Lung (tissue), 12 donors: Measurements from ENCODE around the gene AP1S2. TPM values are rescaled to one million over a fixed set of nuclear protein-coding genes. Genes with fewer than 3 reads are reported as not detected.
A peak's percentile ranks its signal among the peaks of the same experiment; 100 is the strongest.

Experiments used
- ATAC-seq: fragments of 200-7000 bp; cut with Tn5 transposase; one replicate; pipeline ENCODE4 v1.9.1; 2020; ENCODE audit warnings: moderate number of reproducible peaks; ENCODE audit not compliant: insufficient read depth, low FRiP score
- DNase-seq, 3 donors: peaks; one replicate each; pipeline ENCODE4 v3.0.0-alpha.2; 2013 to 2017
- H3K27ac ChIP-seq, 2 donors: one replicate each; pipeline ENCODE4 v1.5.1; 2013; ENCODE audit warnings: mild to moderate bottlenecking in 2 of 2, moderate library complexity in 2 of 2, control low read depth in 1 of 2, inconsistent platforms in 1 of 2, low read depth in 1 of 2, low read length in 1 of 2
- H3K27me3 ChIP-seq, 3 donors: one replicate each; pipeline ENCODE4 v1.5.1; 2013; ENCODE audit warnings: low read length in 2 of 3; ENCODE audit not compliant: control insufficient read depth in 3 of 3, insufficient read depth in 3 of 3
- H3K36me3 ChIP-seq, 4 donors: one replicate each; pipeline ENCODE4 v1.5.1; 2013; ENCODE audit warnings: low read length in 4 of 4, mild to moderate bottlenecking in 1 of 4, moderate library complexity in 1 of 4; ENCODE audit not compliant: control insufficient read depth in 4 of 4, insufficient read depth in 4 of 4
- H3K4me1 ChIP-seq, 5 donors: one replicate each; pipeline ENCODE4 v1.5.1; 2013; ENCODE audit warnings: low read length in 5 of 5, mild to moderate bottlenecking in 2 of 5, moderate library complexity in 1 of 5; ENCODE audit not compliant: control insufficient read depth in 5 of 5, insufficient read depth in 5 of 5
- H3K4me3 ChIP-seq: one replicate; pipeline ENCODE4 v1.5.1; 2013; ENCODE audit warnings: mild to moderate bottlenecking, control low read depth, moderate library complexity
- H3K9ac ChIP-seq, 2 donors: one replicate each; pipeline ENCODE4 v1.5.1; 2013; ENCODE audit warnings: low read length in 2 of 2, control low read depth in 1 of 2; ENCODE audit not compliant: insufficient read depth in 1 of 2
- H3K9me3 ChIP-seq, 4 donors: one replicate each; pipeline ENCODE4 v1.5.1; 2013; ENCODE audit warnings: low read length in 3 of 4, mild to moderate bottlenecking in 1 of 4, moderate library complexity in 1 of 4; ENCODE audit not compliant: control insufficient read depth in 4 of 4, insufficient read depth in 3 of 4
- WGBS, 2 donors: extraction: QIAGEN DNeasy Blood & Tissue Kit; methylation state at CpG; one replicate each; pipeline ENCODE4 v1.1.7; 2013; 5-methylcytosine and 5-hydroxymethylcytosine counted together
- polyA plus RNA-seq, 2 donors: library from polyadenylated mRNA; stranded (reverse); fragments of 200-250 nt; gene quantifications; one replicate each; pipeline ENCODE4 v1.2.1, GENCODE V29; 2013
- total RNA-seq, 2 donors: library from RNA; depleted of rRNA in 1 of 2; stranded (reverse); fragments of >200 nt in 1 of 2; gene quantifications; one replicate each; pipeline ENCODE4 v1.2.1, GENCODE V29; 2014 to 2021
- TF ChIP-seq, protein P1 (sequence below): IDR thresholded peaks from 2 replicates; pipeline ENCODE4 v1.5.1; 2012; ENCODE audit warnings: mild to moderate bottlenecking; ENCODE audit errors: control extremely low read depth, extremely low read depth
- donor health status: control.
- donor health status: control.
- donor health status: Bipolar disorder and iron deficiency.
- donor health status: healthy.
- donor health status: DM: yes; HTN: yes; CAD: no.

AP1S2 gene
- total and polyA plus RNA-seq, 4 donors, result 13.5 to 68.9 (median 25.5) TPM

DNA sequence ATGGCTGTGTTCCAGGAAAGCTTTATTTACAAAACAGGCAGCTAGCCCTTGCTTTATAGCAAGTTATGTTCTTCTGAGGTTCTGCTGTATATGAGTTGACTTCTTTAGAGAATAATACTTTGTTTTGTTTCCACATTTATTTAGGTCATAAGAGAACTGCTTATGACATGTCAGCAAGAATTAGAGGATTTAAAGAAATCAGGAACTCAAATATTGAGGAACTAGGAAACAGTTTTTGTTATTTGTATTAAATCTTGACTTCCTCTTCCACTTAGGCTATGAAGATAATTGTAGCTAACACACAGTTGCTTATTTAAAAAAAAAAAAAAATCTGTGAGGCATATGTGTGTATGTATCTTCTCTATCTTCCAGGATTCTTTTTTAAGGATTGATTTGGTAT is 50.0 kb downstream of the AP1S2 start:
- Histone ChIP-seq H3K27ac (no peak overlapping the region), H3K4me1 (peaks cover 0 to 10% (median 0%) of the 10 kb centered on the region in 5 donors), H3K9ac (no peak overlapping the region), H3K27me3 (peaks cover 0 to 14% (median 7%) of the 10 kb centered on the region in 3 donors), H3K36me3 (peaks cover 0 to 7% (median 6%) of the 10 kb centered on the region in 4 donors), H3K4me3 (no peak overlapping the region), H3K9me3 (no peaks in the 10 kb centered on the region)
- TF ChIP-seq, protein P1, sequence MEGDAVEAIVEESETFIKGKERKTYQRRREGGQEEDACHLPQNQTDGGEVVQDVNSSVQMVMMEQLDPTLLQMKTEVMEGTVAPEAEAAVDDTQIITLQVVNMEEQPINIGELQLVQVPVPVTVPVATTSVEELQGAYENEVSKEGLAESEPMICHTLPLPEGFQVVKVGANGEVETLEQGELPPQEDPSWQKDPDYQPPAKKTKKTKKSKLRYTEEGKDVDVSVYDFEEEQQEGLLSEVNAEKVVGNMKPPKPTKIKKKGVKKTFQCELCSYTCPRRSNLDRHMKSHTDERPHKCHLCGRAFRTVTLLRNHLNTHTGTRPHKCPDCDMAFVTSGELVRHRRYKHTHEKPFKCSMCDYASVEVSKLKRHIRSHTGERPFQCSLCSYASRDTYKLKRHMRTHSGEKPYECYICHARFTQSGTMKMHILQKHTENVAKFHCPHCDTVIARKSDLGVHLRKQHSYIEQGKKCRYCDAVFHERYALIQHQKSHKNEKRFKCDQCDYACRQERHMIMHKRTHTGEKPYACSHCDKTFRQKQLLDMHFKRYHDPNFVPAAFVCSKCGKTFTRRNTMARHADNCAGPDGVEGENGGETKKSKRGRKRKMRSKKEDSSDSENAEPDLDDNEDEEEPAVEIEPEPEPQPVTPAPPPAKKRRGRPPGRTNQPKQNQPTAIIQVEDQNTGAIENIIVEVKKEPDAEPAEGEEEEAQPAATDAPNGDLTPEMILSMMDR, result no peak
- no peak for ATAC-seq
- peak in 1 of 3 donors; percentile 25 for DNase-seq

GRCh38 chrX:15797707-15798106 is 56.9 kb downstream of the AP1S2 start:
- peaks cover 0 to 18% (median 3%) of the 10 kb centered on the region in 3 donors for H3K27me3 ChIP-seq
- 69 to 94% methylated on average over 4 of the region's 4 CpGs for WGBS, 2 donors
- ATAC-seq, result no peak
- no peak overlapping the region for H3K4me3 ChIP-seq
- TF ChIP-seq, protein P1, result no peak
- no peak overlapping the region for H3K9ac ChIP-seq
- peaks cover 0 to 8% (median 2%) of the 10 kb centered on the region in 4 donors for H3K36me3 ChIP-seq
- H3K4me1 ChIP-seq, result no peaks in the 10 kb centered on the region
- DNase-seq, result no peak
- H3K9me3 ChIP-seq, result no peaks in the 10 kb centered on the region
- no peak overlapping the region for H3K27ac ChIP-seq

DNA sequence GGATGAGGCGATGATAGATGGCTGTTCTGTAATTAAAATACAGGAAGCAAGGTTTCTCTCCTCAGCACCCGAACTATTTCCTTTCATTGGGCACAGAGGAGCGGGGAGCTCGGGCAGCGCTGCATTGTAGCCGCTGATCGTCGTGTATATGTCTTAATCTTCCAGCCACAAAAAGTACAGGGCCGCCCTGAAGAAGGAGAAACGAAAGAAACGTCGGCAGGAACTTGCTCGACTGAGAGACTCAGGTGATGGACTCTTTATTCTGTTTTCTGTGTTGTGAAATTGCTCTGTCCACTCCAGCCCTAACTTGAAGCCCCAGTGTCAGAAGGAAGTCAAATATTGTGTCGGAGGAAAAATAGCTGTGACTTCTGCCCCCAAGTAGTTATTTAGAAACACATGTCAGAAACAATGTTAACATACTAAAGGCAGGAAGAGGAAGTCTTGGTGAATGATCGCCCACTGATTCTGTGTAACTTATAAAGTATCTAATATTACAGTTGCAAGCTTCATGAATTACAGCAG is 63.8 kb downstream of the AP1S2 start:
- peak overlapping the region; percentile 60 for H3K4me3 ChIP-seq
- peaks cover 0 to 28% (median 0%) of the 10 kb centered on the region in 3 donors for H3K27me3 ChIP-seq
- peak in 1 of 3 donors; percentile 55 for DNase-seq
- no peaks in the 10 kb centered on the region for H3K9me3 ChIP-seq
- H3K36me3 ChIP-seq, result peaks cover 0 to 11% (median 0%) of the 10 kb centered on the region in 4 donors
- no peak for ATAC-seq
- TF ChIP-seq, protein P1, result no peak
- peaks cover 0 to 5% (median 0%) of the 10 kb centered on the region in 5 donors for H3K4me1 ChIP-seq
- H3K27ac ChIP-seq, result peak overlapping the region; percentile 82 to 83
- 0 to 1% methylated on average over 15 of the region's 15 CpGs for WGBS, 2 donors
- peak overlapping the region; percentile 8 to 71 for H3K9ac ChIP-seq
